GM12878 (cell line): ENCODE data around the gene DIP2C. TPM values are rescaled to one million over a fixed set of nuclear protein-coding genes. Genes with fewer than 3 reads are reported as not detected.

ENCODE experiments used
- ATAC-seq: fragments of 200-7000 bp; cut with Tn5 transposase; 3 replicates; pipeline ENCODE4 v1.9.1; 2020; ENCODE audit warnings: mild to moderate bottlenecking, moderate library complexity
- BruUV-seq: library from RNA; stranded (reverse); fragments of 400-500 nt; replicated peaks from 2 replicates; lab custom pipeline; 2021; lab: Mats Ljungman, UMichigan
- CTCF ChIA-PET: fragments of 300-600 bp; sonication (Branson Sonifier 250); formaldehyde crosslinking; extraction: SDS; loops from one replicate; lab custom pipeline; 2021; ENCODE audit warnings: inconsistent platforms; lab: Yijun Ruan, JAX
- POLR2A ChIA-PET: fragments of 350-600 bp; formaldehyde crosslinking; extraction: SDS; loops from one replicate; lab custom pipeline; 2021; ENCODE audit warnings: inconsistent platforms; lab: Charles Lee
- RAD21 ChIA-PET: fragments of 300-600 bp; sonication (Branson Sonifier 250); formaldehyde crosslinking; loops from one replicate; lab custom pipeline; 2023; ENCODE audit warnings: antibody characterized with exemption; ENCODE audit not compliant: unreplicated experiment; lab: Charles Lee
- SMC1A ChIA-PET: fragments of 300-600 bp; sonication (Branson Sonifier 250); formaldehyde crosslinking; loops from one replicate; lab custom pipeline; 2023; ENCODE audit not compliant: unreplicated experiment, uncharacterized antibody; lab: Charles Lee
- DNase-seq: peaks from one replicate; pipeline ENCODE4 v3.0.0-alpha.2; 2011; ENCODE audit warnings: low read depth, low spot score
- FAIRE-seq: peaks from 3 replicates; lab custom pipeline; 2011; peaks lifted over from hg19 to GRCh38; lab: Jason Lieb, UNC
- H2AFZ ChIP-seq: 2 replicates; pipeline ENCODE4 v1.6.0; 2011; ENCODE audit warnings: low read depth, low read length, control low read depth; ENCODE audit not compliant: control insufficient read depth
- H3K27ac ChIP-seq: 2 replicates; pipeline ENCODE4 v1.5.1; 2011; ENCODE audit warnings: control low read depth; ENCODE audit not compliant: control insufficient read depth, insufficient read depth
- H3K27me3 ChIP-seq, 2 experiments: replicated peaks in 1 of 2; 2 replicates each; pipeline versions ENCODE4 v1.6.0 to v1.6.1; 2011; ENCODE audit warnings: low read length in 1 of 2; ENCODE audit not compliant: control insufficient read depth in 2 of 2, insufficient read depth in 2 of 2
- H3K36me3 ChIP-seq, 2 experiments: 2 replicates each; pipeline ENCODE4 v1.5.1; 2011; ENCODE audit warnings: low read length in 1 of 2; ENCODE audit not compliant: control insufficient read depth in 2 of 2, insufficient read depth in 2 of 2
- H3K4me1 ChIP-seq: 2 replicates; pipeline ENCODE4 v1.6.1; 2011; ENCODE audit warnings: mild to moderate bottlenecking, low read length, moderate library complexity, mixed read lengths; ENCODE audit not compliant: control insufficient read depth, insufficient read depth
- H3K4me2 ChIP-seq: 2 replicates; pipeline ENCODE4 v1.6.0; 2011; ENCODE audit warnings: control low read depth; ENCODE audit not compliant: control insufficient read depth, insufficient read depth
- H3K4me3 ChIP-seq: fragments of 200-600 bp; sonication (generic); 2 replicates; pipeline ENCODE4 v1.5.1; 2016
- H3K79me2 ChIP-seq: 2 replicates; pipeline ENCODE4 v1.6.0; 2011; ENCODE audit warnings: low read length; ENCODE audit not compliant: control insufficient read depth, insufficient read depth
- H3K9ac ChIP-seq: 2 replicates; pipeline ENCODE4 v1.8.0; 2011; ENCODE audit warnings: low read length, control low read depth, mixed read lengths; ENCODE audit not compliant: control insufficient read depth, insufficient read depth
- H3K9me3 ChIP-seq: replicated peaks from 3 replicates; pipeline ENCODE4 v1.5.1; 2011; ENCODE audit warnings: mild to moderate bottlenecking, low read length; ENCODE audit not compliant: control insufficient read depth, insufficient read depth
- H4K20me1 ChIP-seq: 2 replicates; pipeline ENCODE4 v1.6.0; 2011; ENCODE audit not compliant: control insufficient read depth, insufficient read depth
- BCL11A ChIP-seq: IDR thresholded peaks from 2 replicates; pipeline ENCODE4 v1.6.1; 2011; ENCODE audit warnings: low read depth, low read length
- BRCA1 ChIP-seq: IDR thresholded peaks from 2 replicates; pipeline ENCODE4 v1.6.1; 2011; ENCODE audit warnings: low read depth, low read length, improper control_type of control experiment
- KAT2A ChIP-seq: conservative IDR thresholded peaks from 2 replicates; pipeline ENCODE4 v1.6.1; 2011; ENCODE audit warnings: low read depth, low read length; ENCODE audit not compliant: control insufficient read depth
- MAX ChIP-seq: IDR thresholded peaks from 2 replicates; pipeline ENCODE4 v1.6.1; 2012; ENCODE audit warnings: low read depth, low read length, improper control_type of control experiment
- NKRF ChIP-seq: fragments of 450-650 bp; conservative IDR thresholded peaks from 2 replicates; pipeline ENCODE4 v1.6.1; 2017; ENCODE audit warnings: mild to moderate bottlenecking, moderate library complexity
- NR2C1 ChIP-seq: fragments of 450-650 bp; IDR thresholded peaks from 2 replicates; pipeline ENCODE4 v1.6.1; 2017; ENCODE audit warnings: antibody characterized with exemption, mild to moderate bottlenecking, moderate library complexity
- RCOR1 ChIP-seq: conservative IDR thresholded peaks from 2 replicates; pipeline ENCODE4 v1.6.1; 2012; ENCODE audit warnings: low read depth, low read length, improper control_type of control experiment
- RELB ChIP-seq: fragments of 450-650 bp; IDR thresholded peaks from 2 replicates; pipeline ENCODE4 v1.6.1; 2017; ENCODE audit warnings: low read depth, mild to moderate bottlenecking, moderate library complexity
- SMC3 ChIP-seq: IDR thresholded peaks from 2 replicates; pipeline ENCODE4 v1.6.1; 2011; ENCODE audit warnings: low read length, improper control_type of control experiment, borderline replicate concordance
- ZSCAN29 ChIP-seq: fragments of 450-650 bp; IDR thresholded peaks from 2 replicates; pipeline ENCODE4 v1.6.1; 2017; ENCODE audit warnings: mild to moderate bottlenecking, moderate library complexity
- WGBS: methylation state at CpG from one replicate; pipeline ENCODE4 v1.1.6; 2016; ENCODE audit warnings: low lambda C conversion rate; ENCODE audit not compliant: insufficient replicate concordance, insufficient coverage; ENCODE audit errors: missing lambda C conversion rate; 5-methylcytosine and 5-hydroxymethylcytosine counted together
- in situ Hi-C: fragments of 300-500 bp; cut with MboI; formaldehyde crosslinking; loops from 9 replicates; pipeline ENCODE4 v1.14.3; 2018; ENCODE audit warnings: mixed read lengths
- intact Hi-C: fragments of 100-400 bp; cut with micrococcal nuclease; formaldehyde crosslinking; loops from one replicate; pipeline ENCODE4 v1.14.2; 2022; ENCODE audit not compliant: unreplicated experiment
- polyA plus RNA-seq, 11 experiments: library from polyadenylated mRNA; depleted of rRNA in 4 of 11; unstranded in 6 of 11; stranded (reverse) in 5 of 11; fragments of >200 nt; fragmentation: Nextera tagmentation in 4 of 11; fragmentation: Illumina TruSeq in 1 of 11; extraction: Ambion mirVana in 4 of 11; extraction: Trizol in 1 of 11; gene quantifications; 1 replicate in 1 of 11; 2 replicates in 10 of 11; pipeline versions ENCODE4 v1.2.1 to v1.2.3, GENCODE V29; 2011 to 2016; ENCODE audit warnings: inconsistent platforms in 2 of 11, missing spikeins in 2 of 11, low read depth in 1 of 11
- total RNA-seq, 4 experiments: library from RNA; depleted of rRNA in 3 of 4; stranded (reverse); fragments of >200 nt in 3 of 4; fragmentation: Illumina TruSeq in 1 of 4; extraction: Trizol in 1 of 4; gene quantifications; 2 replicates each; pipeline versions ENCODE4 v1.2.1 to v1.2.3, GENCODE V29; 2013 to 2021

The DIP2C gene
- total and polyA plus RNA-seq, 10 of the 15 experiments (the other 5 are each of a cell fraction or from before 2014, with no cell fraction given) = 0.01 to 0.10 (median 0.06) TPM

GRCh38 chr10:734481-734880 lies 45.0 kb upstream of the DIP2C start:
- FAIRE-seq = no peak
- CTCF ChIA-PET = no interaction called here

More at GRCh38 chr10:734481-734880, 45.0 kb upstream of the DIP2C start:
- TF ChIP-seq SMC3 (no peak), NKRF (no peak), RCOR1 (no peak), ZSCAN29 (no peak), RELB (no peak), NR2C1 (no peak), BRCA1 (no peak), MAX (no peak), BCL11A (no peak), KAT2A (no peak)
- intact Hi-C loops = no loop called here
- WGBS = 11% methylated on average over 3 of the region's 3 CpGs
- H3K9me3 ChIP-seq = no peaks in the 10 kb centered on the region; the same call in 2 of the 3 replicates
- H4K20me1 ChIP-seq = no peaks in the 10 kb centered on the region
- no peaks in the 10 kb centered on the region for H3K36me3 ChIP-seq
- ChIA-PET SMC1A (interaction anchor here (0.7 kb wide), 1 partner anchor 60 kb away, joined by 4 read pairs; no protein-coding TSS in a partner anchor), RAD21 (no interaction called here), POLR2A (no interaction called here)
- H3K4me2 ChIP-seq = no peak overlapping the region
- in situ Hi-C loops = no loop called here
- no TSS peak for BruUV-seq
- no peak overlapping the region for H3K4me3 ChIP-seq
- H3K4me1 ChIP-seq = no peaks in the 10 kb centered on the region
- H3K79me2 ChIP-seq = no peaks in the 10 kb centered on the region
- ATAC-seq (no peak), DNase-seq (no peak)
- no peaks in the 10 kb centered on the region for H3K27me3 ChIP-seq
- H2AFZ ChIP-seq = no peak overlapping the region
- H3K27ac ChIP-seq = no peak overlapping the region
- H3K9ac ChIP-seq = no peak overlapping the region
